ENCODE measurements around the gene ZNF335.

ZNF335 gene

DNA sequence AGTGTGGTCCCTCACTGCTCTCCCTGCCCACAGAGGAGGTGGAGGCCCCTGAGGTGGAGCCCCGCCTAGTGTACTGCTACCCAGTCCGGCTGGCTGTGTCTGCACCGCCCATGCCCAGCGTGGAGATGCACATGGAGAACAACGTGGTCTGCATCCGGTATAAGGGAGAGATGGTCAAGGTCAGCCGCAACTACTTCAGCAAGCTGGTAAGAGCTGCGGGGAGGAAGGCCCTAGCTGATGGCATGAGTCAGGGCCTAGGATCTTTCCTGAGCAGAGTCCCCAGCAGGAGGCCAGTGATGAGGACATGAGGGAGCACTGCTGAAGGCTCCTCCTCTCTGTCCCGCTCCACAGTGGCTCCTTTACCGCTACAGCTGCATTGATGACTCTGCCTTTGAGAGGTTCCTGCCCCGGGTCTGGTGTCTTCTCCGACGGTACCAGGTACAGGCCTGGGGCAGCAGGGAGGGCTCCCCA, 26.3 kb downstream of the ZNF335 start:
- H3K79me2 ChIP-seq (ENCODE audit: control insufficient read depth, insufficient read depth, low read length) = no peaks in the 10 kb centered on the region
- no peak overlapping the region for H3K9ac ChIP-seq (ENCODE audit: low read length)
- peaks cover 37% of the 10 kb centered on the region for H3K36me3 ChIP-seq (ENCODE audit: control insufficient read depth, insufficient read depth, low read length)
- no peak overlapping the region for H3K18ac ChIP-seq (ENCODE audit: low read length)
- H4K8ac ChIP-seq (ENCODE audit: low read depth, low read length) = no peak overlapping the region
- no peak overlapping the region for H3K4me2 ChIP-seq (ENCODE audit: low read length)
- no peak overlapping the region for H3K56ac ChIP-seq (ENCODE audit: low read length)
- H3K79me1 ChIP-seq (ENCODE audit: low read length) = no peaks in the 10 kb centered on the region
- no peak overlapping the region for H3K27ac ChIP-seq (ENCODE audit: low read depth, low read length)
- no CpG with 5 or more reads among the region's 13 CpGs for WGBS (ENCODE audit: extremely low coverage, insufficient coverage, low lambda C conversion rate)
- H3K4ac ChIP-seq (ENCODE audit: low read depth, low read length) = no peak overlapping the region
- no peak overlapping the region for H2BK120ac ChIP-seq (ENCODE audit: low read depth, low read length)
- no peaks in the 10 kb centered on the region for H3K27me3 ChIP-seq (ENCODE audit: insufficient read depth, low read length, poor library complexity)
- peak; percentile 56 for DNase-seq
- no peak overlapping the region for H4K5ac ChIP-seq (ENCODE audit: low read length)
- no peak overlapping the region for H3K4me3 ChIP-seq (ENCODE audit: low read length)
- no peak overlapping the region for H2AK5ac ChIP-seq (ENCODE audit: low read length)
- no peak overlapping the region for H2BK15ac ChIP-seq (replicated peaks; ENCODE audit: low read depth)
- H3K23ac ChIP-seq (ENCODE audit: low read length) = no peak overlapping the region
- H2BK5ac ChIP-seq (ENCODE audit: low read length) = no peak overlapping the region
- no peaks in the 10 kb centered on the region for H3K4me1 ChIP-seq (ENCODE audit: control insufficient read depth, low read depth, low read length)

DNA sequence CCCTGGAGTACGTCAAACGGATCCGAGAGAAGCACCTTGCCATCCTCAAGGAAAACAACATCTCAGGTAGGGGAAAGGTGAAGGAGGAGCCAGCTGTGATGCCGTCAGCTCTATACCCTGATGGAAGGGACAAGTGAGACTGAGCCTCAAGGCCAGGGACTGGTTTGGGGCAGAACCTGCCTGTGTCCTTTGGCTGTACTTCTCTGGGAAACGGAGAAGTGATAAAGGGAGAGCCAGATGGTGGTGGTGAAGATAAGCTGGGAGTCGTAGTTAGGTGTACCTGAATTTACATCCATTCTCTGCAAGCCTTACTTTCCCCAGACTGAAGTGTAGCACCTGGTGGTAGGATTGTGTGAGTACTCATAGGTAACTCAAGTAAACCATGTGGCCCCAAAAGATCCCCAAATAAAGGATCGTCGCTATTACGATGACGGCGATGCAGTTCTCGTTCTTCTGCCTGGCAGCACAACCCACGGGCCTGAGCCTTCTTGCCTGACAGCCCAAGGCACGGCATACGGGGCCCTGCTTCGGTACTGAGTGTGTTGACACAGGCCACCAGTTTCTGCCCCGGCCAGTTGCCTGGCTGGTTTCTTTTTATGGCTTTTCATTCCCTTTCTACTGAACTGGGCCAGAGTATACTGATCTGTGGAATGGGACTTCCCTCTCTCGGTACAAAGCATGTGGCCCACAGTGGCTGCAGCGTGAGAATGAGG, 26.9 kb downstream of the ZNF335 start:
- Histone ChIP-seq H2BK15ac (replicated peaks; ENCODE audit: low read depth) (no peak overlapping the region), H3K56ac (ENCODE audit: low read length) (no peak overlapping the region), H2BK120ac (ENCODE audit: low read depth, low read length) (no peak overlapping the region), H3K36me3 (ENCODE audit: control insufficient read depth, insufficient read depth, low read length) (peaks cover 36% of the 10 kb centered on the region), H2AK5ac (ENCODE audit: low read length) (no peak overlapping the region), H3K79me1 (ENCODE audit: low read length) (no peaks in the 10 kb centered on the region), H3K79me2 (ENCODE audit: control insufficient read depth, insufficient read depth, low read length) (no peaks in the 10 kb centered on the region), H3K4me2 (ENCODE audit: low read length) (no peak overlapping the region), H4K5ac (ENCODE audit: low read length) (no peak overlapping the region), H3K4ac (ENCODE audit: low read depth, low read length) (no peak overlapping the region), H4K8ac (ENCODE audit: low read depth, low read length) (no peak overlapping the region), H3K4me3 (ENCODE audit: low read length) (no peak overlapping the region), H3K9ac (ENCODE audit: low read length) (no peak overlapping the region), H3K27ac (ENCODE audit: low read depth, low read length) (no peak overlapping the region), H2BK5ac (ENCODE audit: low read length) (no peak overlapping the region), H3K18ac (ENCODE audit: low read length) (no peak overlapping the region), H3K27me3 (ENCODE audit: insufficient read depth, low read length, poor library complexity) (no peaks in the 10 kb centered on the region), H3K23ac (ENCODE audit: low read length) (no peak overlapping the region), H3K4me1 (ENCODE audit: control insufficient read depth, low read depth, low read length) (no peaks in the 10 kb centered on the region)
- no CpG with 5 or more reads among the region's 19 CpGs for WGBS (ENCODE audit: extremely low coverage, insufficient coverage, low lambda C conversion rate)
- peak; percentile 40 for DNase-seq

- Histone ChIP-seq H4K8ac (ENCODE audit: low read depth, low read length) (no peak overlapping the region), H3K79me1 (ENCODE audit: low read length) (peaks cover under 1% of the 10 kb centered on the region), H3K23ac (ENCODE audit: low read length) (no peak overlapping the region), H3K27ac (ENCODE audit: low read depth, low read length) (no peak overlapping the region), H3K18ac (ENCODE audit: low read length) (no peak overlapping the region), H3K9ac (ENCODE audit: low read length) (no peak overlapping the region), H2BK5ac (ENCODE audit: low read length) (no peak overlapping the region), H3K4me1 (ENCODE audit: control insufficient read depth, low read depth, low read length) (no peaks in the 10 kb centered on the region), H2AK5ac (ENCODE audit: low read length) (no peak overlapping the region), H3K79me2 (ENCODE audit: control insufficient read depth, insufficient read depth, low read length) (no peaks in the 10 kb centered on the region), H4K5ac (ENCODE audit: low read length) (no peak overlapping the region), H2BK120ac (ENCODE audit: low read depth, low read length) (no peak overlapping the region), H3K4me3 (ENCODE audit: low read length) (no peak overlapping the region), H3K4me2 (ENCODE audit: low read length) (no peak overlapping the region), H2BK15ac (replicated peaks; ENCODE audit: low read depth) (no peak overlapping the region), H3K4ac (ENCODE audit: low read depth, low read length) (no peak overlapping the region), H3K36me3 (ENCODE audit: control insufficient read depth, insufficient read depth, low read length) (peaks cover 37% of the 10 kb centered on the region), H3K56ac (ENCODE audit: low read length) (no peak overlapping the region), H3K27me3 (ENCODE audit: insufficient read depth, low read length, poor library complexity) (no peaks in the 10 kb centered on the region)
- DNase-seq = no peak
- no CpG with 5 or more reads among the region's 15 CpGs for WGBS (ENCODE audit: extremely low coverage, insufficient coverage, low lambda C conversion rate)
Observed at GRCh38 chr20:45944151-45944964, 27.6 kb downstream of the ZNF335 start.

DNA sequence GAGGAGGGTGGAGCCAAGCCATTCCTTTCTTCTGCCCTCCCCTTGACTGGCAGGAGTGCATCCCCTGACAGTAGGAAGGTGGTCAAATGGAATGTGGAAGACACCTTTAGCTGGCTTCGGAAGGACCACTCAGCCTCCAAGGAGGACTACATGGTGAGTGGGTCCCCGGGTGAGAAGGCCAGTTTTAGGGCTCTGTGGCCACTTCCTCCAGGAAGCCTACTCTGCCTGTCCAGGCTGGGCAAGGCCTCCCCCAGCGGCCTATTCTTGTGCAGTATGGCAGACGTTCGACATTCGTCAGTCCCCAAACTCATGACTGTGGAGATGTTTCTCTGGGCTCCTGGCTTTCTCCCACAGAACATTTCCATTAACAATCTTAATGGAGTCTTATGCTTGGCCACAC, 28.4 kb downstream of the ZNF335 start:
- no CpG with 5 or more reads among the region's 6 CpGs for WGBS (ENCODE audit: extremely low coverage, insufficient coverage, low lambda C conversion rate)
- Histone ChIP-seq H3K4ac (ENCODE audit: low read depth, low read length) (no peak overlapping the region), H3K9ac (ENCODE audit: low read length) (no peak overlapping the region), H3K4me1 (ENCODE audit: control insufficient read depth, low read depth, low read length) (no peaks in the 10 kb centered on the region), H3K23ac (ENCODE audit: low read length) (no peak overlapping the region), H3K4me2 (ENCODE audit: low read length) (no peak overlapping the region), H3K79me1 (ENCODE audit: low read length) (peaks cover 2% of the 10 kb centered on the region), H3K56ac (ENCODE audit: low read length) (no peak overlapping the region), H4K5ac (ENCODE audit: low read length) (no peak overlapping the region), H2BK5ac (ENCODE audit: low read length) (no peak overlapping the region), H3K18ac (ENCODE audit: low read length) (no peak overlapping the region), H4K8ac (ENCODE audit: low read depth, low read length) (no peak overlapping the region), H3K27ac (ENCODE audit: low read depth, low read length) (no peak overlapping the region), H3K79me2 (ENCODE audit: control insufficient read depth, insufficient read depth, low read length) (no peaks in the 10 kb centered on the region), H2BK15ac (replicated peaks; ENCODE audit: low read depth) (no peak overlapping the region), H3K36me3 (ENCODE audit: control insufficient read depth, insufficient read depth, low read length) (peaks cover 37% of the 10 kb centered on the region), H3K27me3 (ENCODE audit: insufficient read depth, low read length, poor library complexity) (no peaks in the 10 kb centered on the region), H2BK120ac (ENCODE audit: low read depth, low read length) (no peak overlapping the region), H2AK5ac (ENCODE audit: low read length) (no peak overlapping the region), H3K4me3 (ENCODE audit: low read length) (no peak overlapping the region)
- DNase-seq = no peak

- Histone ChIP-seq H3K9ac (ENCODE audit: low read length) (no peak overlapping the region), H2AK5ac (ENCODE audit: low read length) (no peak overlapping the region), H2BK120ac (ENCODE audit: low read depth, low read length) (no peak overlapping the region), H4K5ac (ENCODE audit: low read length) (no peak overlapping the region), H3K36me3 (ENCODE audit: control insufficient read depth, insufficient read depth, low read length) (peaks cover 25% of the 10 kb centered on the region), H3K56ac (ENCODE audit: low read length) (no peak overlapping the region), H3K4ac (ENCODE audit: low read depth, low read length) (no peak overlapping the region), H3K4me2 (ENCODE audit: low read length) (no peak overlapping the region), H4K8ac (ENCODE audit: low read depth, low read length) (no peak overlapping the region), H3K18ac (ENCODE audit: low read length) (no peak overlapping the region), H3K27me3 (ENCODE audit: insufficient read depth, low read length, poor library complexity) (no peaks in the 10 kb centered on the region), H3K27ac (ENCODE audit: low read depth, low read length) (no peak overlapping the region), H3K79me1 (ENCODE audit: low read length) (peaks cover 9% of the 10 kb centered on the region), H3K23ac (ENCODE audit: low read length) (no peak overlapping the region), H3K79me2 (ENCODE audit: control insufficient read depth, insufficient read depth, low read length) (peaks cover 4% of the 10 kb centered on the region), H3K4me3 (ENCODE audit: low read length) (no peak overlapping the region), H2BK15ac (replicated peaks; ENCODE audit: low read depth) (no peak overlapping the region), H3K4me1 (ENCODE audit: control insufficient read depth, low read depth, low read length) (peaks cover 2% of the 10 kb centered on the region), H2BK5ac (ENCODE audit: low read length) (no peak overlapping the region)
- no CpG with 5 or more reads among the region's 13 CpGs for WGBS (ENCODE audit: extremely low coverage, insufficient coverage, low lambda C conversion rate)
- DNase-seq = no peak
Observed at GRCh38 chr20:45940469-45940868, 31.5 kb downstream of the ZNF335 start.
